Esophagus muscularis mucosa (tissue), 3 donors: ENCODE data around the gene SHF.

Source experiments
- CTCF ChIP-seq, 3 experiments: fragments of 200-600 bp in 2 of 3; fragments of 450-650 bp in 1 of 3; sonication (generic) in 2 of 3; IDR thresholded peaks; one replicate each; pipeline ENCODE4 v1.5.1; 2017 to 2019; ENCODE audit warnings: antibody characterized with exemption in 3 of 3, mild to moderate bottlenecking in 2 of 3, moderate library complexity in 1 of 3
- POLR2A ChIP-seq: fragments of 450-650 bp; IDR thresholded peaks from one replicate; pipeline ENCODE4 v1.6.1; 2017; ENCODE audit warnings: antibody characterized with exemption, moderate library complexity, mild to moderate bottlenecking, low read depth

- TF ChIP-seq CTCF (IDR thresholded peaks at IDR 0.05) (no peak), POLR2A (no peak)
Observed at GRCh38 chr15:45168286-45168685, 19.5 kb downstream of the SHF start.
